Measurements from ENCODE around the gene TYW1B. TPM values are rescaled to one million over a fixed set of nuclear protein-coding genes. Genes with fewer than 3 reads are reported as not detected.
"Not testable (repeated sequence)": the region's sequence is repeated elsewhere in the genome, so short reads cannot be mapped to it uniquely, and the experiment has no call there.

Gene TYW1B
- total RNA-seq, 2 donors from 2014 or later, result 2.0 to 2.9 TPM

- not testable (repeated sequence) for H3K9me3 Mint-ChIP-seq; H3K27me3 Mint-ChIP-seq; H3K4me3 Mint-ChIP-seq; H3K4me1 Mint-ChIP-seq; H3K36me3 Mint-ChIP-seq (ENCODE audit: low read depth); ATAC-seq (replicated peaks); H3K27ac Mint-ChIP-seq
Measured at GRCh38 chr7:72670850-72671249, 157.2 kb downstream of the TYW1B start.

DNA sequence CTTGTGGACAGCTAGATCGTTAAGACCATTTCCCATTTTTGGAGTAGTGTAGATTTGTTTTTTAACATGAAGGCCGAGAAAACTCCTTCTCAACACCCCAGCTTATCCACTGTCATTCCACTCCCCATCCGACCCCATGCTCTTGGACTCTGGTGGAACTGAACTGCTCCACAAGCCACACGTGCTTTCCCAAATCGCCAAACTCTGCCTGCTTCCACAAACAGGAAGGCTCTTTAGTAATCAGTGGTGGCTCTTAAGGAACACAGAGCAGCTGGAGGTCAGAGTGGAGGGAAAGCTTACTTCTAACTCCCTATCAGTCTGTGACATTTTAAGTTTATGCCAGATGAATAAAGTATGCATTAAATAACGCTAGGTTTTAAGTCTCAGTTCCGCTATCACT is 159.6 kb downstream of the TYW1B start:
- H3K27ac Mint-ChIP-seq; H3K4me3 Mint-ChIP-seq; H3K9me3 Mint-ChIP-seq; ATAC-seq (replicated peaks); H3K27me3 Mint-ChIP-seq; H3K4me1 Mint-ChIP-seq; H3K36me3 Mint-ChIP-seq (ENCODE audit: low read depth): not testable (repeated sequence)

GRCh38 chr7:72667049-72667448 is 161.0 kb downstream of the TYW1B start:
- H3K4me1 Mint-ChIP-seq; ATAC-seq (replicated peaks); H3K27ac Mint-ChIP-seq; H3K36me3 Mint-ChIP-seq (ENCODE audit: low read depth); H3K27me3 Mint-ChIP-seq; H3K9me3 Mint-ChIP-seq; H3K4me3 Mint-ChIP-seq: not testable (repeated sequence)

DNA sequence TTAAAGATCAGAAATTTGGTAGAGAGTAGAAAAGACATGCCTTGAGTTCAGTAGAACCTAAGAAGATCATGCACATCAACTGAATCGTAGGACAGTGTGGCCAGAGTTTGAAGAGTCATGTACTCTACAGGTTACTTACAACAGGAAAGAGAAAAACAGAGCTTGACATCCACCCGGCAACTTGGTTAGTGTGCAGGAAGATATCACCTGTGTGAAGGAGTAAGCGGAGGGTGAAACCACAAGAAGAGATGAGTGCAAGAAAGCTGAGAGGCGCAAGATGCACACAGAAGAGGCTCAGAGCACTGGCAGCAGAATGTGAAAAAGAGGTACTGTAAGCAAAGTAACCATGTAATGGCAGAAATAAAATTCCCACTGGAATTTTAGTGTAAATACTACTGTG is 179.4 kb downstream of the TYW1B start:
- not testable (repeated sequence) for H3K27me3 Mint-ChIP-seq; H3K4me1 Mint-ChIP-seq; H3K9me3 Mint-ChIP-seq; H3K27ac Mint-ChIP-seq; H3K36me3 Mint-ChIP-seq (ENCODE audit: low read depth); H3K4me3 Mint-ChIP-seq; ATAC-seq (replicated peaks)

DNA sequence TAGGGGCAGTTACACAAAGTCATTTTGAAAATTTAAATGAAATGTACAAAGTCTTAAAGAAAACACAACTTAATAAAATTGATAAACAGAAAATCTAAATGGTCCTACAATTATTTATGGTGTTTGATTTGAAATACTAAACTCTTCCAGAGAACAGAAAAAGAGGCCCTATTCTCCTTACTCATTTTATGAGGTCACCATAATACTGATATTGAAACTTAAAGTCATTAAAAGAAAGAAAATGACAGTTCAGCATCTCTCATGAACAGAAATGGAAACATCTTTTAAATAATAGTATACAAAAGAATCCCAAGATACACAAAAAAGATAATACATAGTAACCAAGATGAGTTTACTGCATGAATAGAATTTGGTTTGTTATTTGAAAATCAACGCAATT is 184.3 kb downstream of the TYW1B start:
- not testable (repeated sequence) for H3K36me3 Mint-ChIP-seq (ENCODE audit: low read depth); H3K4me1 Mint-ChIP-seq; ATAC-seq (replicated peaks)

DNA sequence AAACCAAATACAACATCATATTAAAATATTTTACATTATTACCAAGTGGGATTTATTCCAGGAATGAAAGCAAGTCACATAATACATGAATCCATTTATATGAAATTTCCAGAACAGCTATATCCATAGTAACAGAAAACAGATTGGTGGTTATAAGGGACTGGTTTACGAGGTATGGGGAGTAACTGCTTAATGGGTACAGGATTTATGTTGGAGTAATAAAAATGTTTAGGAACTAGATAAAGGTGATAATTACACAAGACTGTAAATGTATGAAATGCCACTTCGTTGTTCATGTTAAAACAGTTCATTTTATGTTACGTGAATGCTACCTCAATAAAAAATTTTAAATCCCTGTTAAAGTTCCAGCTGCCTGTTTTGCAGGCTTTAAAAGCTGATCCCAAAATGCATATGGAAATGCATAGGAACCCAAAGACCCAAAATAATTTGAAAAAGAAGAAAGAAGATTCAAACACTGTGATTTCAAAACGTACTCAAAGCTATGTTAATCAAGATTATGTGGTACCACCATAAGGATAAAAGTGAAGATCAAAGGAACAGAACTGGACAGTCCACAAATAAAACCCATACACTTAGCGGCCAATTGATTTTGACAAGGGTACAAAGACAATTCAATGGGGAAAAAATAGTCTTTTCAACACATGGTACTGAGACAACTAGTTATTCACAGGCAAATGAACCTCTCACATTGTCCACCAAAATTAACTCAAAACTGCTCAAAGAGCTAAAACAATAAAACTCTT is 186.3 kb downstream of the TYW1B start:
- ATAC-seq (replicated peaks); H3K9me3 Mint-ChIP-seq; H3K27me3 Mint-ChIP-seq; H3K36me3 Mint-ChIP-seq (ENCODE audit: low read depth); H3K4me1 Mint-ChIP-seq; H3K27ac Mint-ChIP-seq; H3K4me3 Mint-ChIP-seq: not testable (repeated sequence)

More for the DNA sequence above, 184.3 kb downstream of the TYW1B start:
- H3K9me3 Mint-ChIP-seq, H3K4me3 Mint-ChIP-seq, H3K27me3 Mint-ChIP-seq, H3K27ac Mint-ChIP-seq: not testable (repeated sequence)

GRCh38 chr7:72640740-72641139 is 187.3 kb downstream of the TYW1B start:
- not testable (repeated sequence) for H3K9me3 Mint-ChIP-seq; H3K4me3 Mint-ChIP-seq; H3K36me3 Mint-ChIP-seq (ENCODE audit: low read depth); H3K27me3 Mint-ChIP-seq; ATAC-seq (replicated peaks); H3K4me1 Mint-ChIP-seq
- H3K27ac Mint-ChIP-seq, result peak overlapping the region; percentile 2

- H3K4me3 Mint-ChIP-seq; H3K4me1 Mint-ChIP-seq; H3K27ac Mint-ChIP-seq; H3K27me3 Mint-ChIP-seq; H3K9me3 Mint-ChIP-seq; H3K36me3 Mint-ChIP-seq (ENCODE audit: low read depth); ATAC-seq (replicated peaks): not testable (repeated sequence)
Measured at GRCh38 chr7:72635273-72635908, 192.6 kb downstream of the TYW1B start.

DNA sequence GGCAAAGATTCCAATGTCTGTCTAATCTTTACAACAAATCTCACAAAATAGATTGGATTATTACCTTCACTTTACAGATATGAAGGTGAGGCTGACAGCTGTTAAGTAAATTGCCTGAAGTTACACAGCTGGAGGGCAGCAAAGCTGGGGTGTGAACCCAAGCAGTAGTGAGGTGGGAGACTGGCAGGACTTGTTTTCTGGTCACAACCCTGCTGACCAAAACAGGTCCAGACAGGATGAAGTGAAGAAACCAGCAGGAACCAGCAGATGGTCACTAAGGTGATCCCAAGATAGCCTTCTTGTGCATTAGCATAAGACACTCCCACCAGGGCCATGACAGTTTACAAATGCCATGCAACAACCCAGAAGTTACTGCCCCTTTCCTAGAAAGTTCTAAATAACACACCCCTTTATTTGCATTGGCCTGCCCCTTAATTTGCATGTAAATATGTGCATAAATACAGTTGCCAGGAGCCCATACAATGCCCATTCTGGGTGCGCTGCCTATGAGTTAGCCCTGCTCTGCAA is 195.2 kb downstream of the TYW1B start:
- H3K27ac Mint-ChIP-seq, H3K9me3 Mint-ChIP-seq, H3K27me3 Mint-ChIP-seq: not testable (repeated sequence)

DNA sequence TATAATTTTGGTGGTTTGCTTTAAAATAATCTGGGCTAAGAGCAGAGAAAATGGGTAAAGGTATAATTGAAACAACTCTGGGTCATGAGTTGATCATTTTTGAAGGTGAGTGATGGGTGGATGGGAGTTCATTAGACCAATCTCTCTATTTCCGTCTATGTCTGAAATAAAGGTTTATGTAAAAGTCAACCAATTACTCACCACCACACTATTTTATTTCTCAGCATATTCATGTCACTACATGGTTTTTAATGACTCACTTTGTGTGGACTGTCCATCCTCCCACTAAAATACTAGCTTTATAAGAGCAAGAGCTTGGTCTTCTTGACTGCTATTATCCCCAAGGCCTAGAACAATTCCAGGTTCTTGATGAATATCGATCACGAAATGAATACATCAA is 199.6 kb downstream of the TYW1B start:
- H3K4me1 Mint-ChIP-seq; H3K27me3 Mint-ChIP-seq; H3K4me3 Mint-ChIP-seq; H3K9me3 Mint-ChIP-seq; ATAC-seq (replicated peaks); H3K27ac Mint-ChIP-seq: not testable (repeated sequence)
- H3K36me3 Mint-ChIP-seq (ENCODE audit: low read depth), result peaks cover 20% of the 10 kb centered on the region

More for the DNA sequence above, 195.2 kb downstream of the TYW1B start:
- H3K4me1 Mint-ChIP-seq; ATAC-seq (replicated peaks); H3K36me3 Mint-ChIP-seq (ENCODE audit: low read depth); H3K4me3 Mint-ChIP-seq: not testable (repeated sequence)

GRCh38 chr7:72626428-72627011 is 201.5 kb downstream of the TYW1B start:
- not testable (repeated sequence) for H3K27ac Mint-ChIP-seq; H3K4me1 Mint-ChIP-seq; H3K9me3 Mint-ChIP-seq; H3K4me3 Mint-ChIP-seq; H3K27me3 Mint-ChIP-seq; ATAC-seq (replicated peaks)
- peaks cover 20% of the 10 kb centered on the region for H3K36me3 Mint-ChIP-seq (ENCODE audit: low read depth)

DNA sequence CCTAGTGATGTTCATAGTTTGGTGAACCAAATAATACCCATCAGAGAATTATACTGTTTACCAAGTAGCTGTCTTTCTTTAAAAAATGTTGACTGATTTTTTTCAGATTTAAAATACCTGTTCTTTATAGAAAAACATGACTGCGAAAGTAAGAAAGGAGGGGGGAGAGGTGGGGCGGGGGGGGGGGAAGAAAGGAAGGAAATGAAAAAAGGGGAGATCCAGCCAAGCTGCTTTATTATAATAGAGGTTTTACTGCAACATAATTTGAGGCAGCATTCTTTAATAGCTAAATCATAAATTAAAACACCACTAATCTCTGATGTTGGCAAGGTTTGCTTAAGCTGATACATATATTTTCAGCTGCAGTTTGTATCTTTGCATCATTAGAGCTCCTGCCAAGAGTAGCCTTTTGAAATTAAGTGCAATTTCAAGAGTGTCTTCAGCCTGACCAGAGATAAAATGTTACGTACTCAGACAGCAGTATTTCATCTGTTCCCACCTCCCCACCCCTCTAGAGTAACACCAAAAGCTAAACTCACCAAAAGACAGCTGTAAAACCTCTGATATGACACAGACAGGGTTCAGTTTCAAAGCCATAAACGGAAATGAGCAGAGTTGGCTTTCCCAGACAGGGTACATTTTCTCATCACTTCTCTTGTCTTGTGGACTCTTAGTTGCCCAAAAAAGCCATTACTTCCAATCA is 202.1 kb downstream of the TYW1B start:
- H3K36me3 Mint-ChIP-seq (ENCODE audit: low read depth), result peaks cover 20% of the 10 kb centered on the region
- H3K27me3 Mint-ChIP-seq, H3K4me1 Mint-ChIP-seq, H3K4me3 Mint-ChIP-seq, H3K27ac Mint-ChIP-seq, H3K9me3 Mint-ChIP-seq: not testable (repeated sequence)
- ATAC-seq (replicated peaks), result peak; percentile 84

DNA sequence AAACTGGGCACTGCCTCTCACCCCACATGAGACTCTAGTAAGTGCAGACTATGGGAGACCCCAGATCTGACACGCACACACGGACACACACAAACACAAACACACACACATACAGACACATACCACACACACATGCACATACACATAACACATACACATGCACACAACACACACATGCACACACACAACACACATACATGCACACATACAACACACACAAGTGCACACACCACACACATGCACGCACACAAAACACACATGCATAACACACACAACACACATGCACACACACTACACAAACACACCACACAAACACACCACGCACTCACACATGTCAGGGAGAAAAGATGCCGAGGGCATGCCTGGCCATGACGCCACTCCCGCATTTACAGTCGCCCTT is 205.5 kb downstream of the TYW1B start:
- Mint-ChIP-seq H3K36me3 (ENCODE audit: low read depth) (peaks cover 9% of the 10 kb centered on the region), H3K9me3 (no peaks in the 10 kb centered on the region), H3K4me1 (no peaks in the 10 kb centered on the region), H3K27ac (no peak overlapping the region), H3K4me3 (no peak overlapping the region), H3K27me3 (no peaks in the 10 kb centered on the region)
- no peak for ATAC-seq (replicated peaks)

DNA sequence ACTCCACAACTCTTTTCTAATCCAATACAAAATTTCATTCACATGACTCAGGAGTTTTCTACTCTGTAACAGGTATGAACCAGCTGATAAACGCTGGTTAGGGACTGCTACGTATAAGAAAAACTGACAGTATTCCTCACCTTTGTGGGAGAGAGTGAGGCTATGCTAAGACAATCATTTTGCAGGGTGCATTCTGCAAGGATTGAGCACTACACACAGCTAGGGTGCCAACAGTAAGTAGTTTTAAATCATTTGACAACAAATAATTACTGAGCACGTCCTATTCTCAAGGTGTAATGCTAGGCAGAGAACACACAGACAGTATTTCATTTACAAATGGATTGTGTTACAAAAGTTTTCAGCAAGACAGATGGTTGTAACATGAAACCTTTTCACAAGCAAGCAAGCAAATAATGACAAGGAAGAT is 206.2 kb downstream of the TYW1B start:
- not testable (repeated sequence) for H3K27ac Mint-ChIP-seq; H3K27me3 Mint-ChIP-seq; ATAC-seq (replicated peaks); H3K4me3 Mint-ChIP-seq; H3K36me3 Mint-ChIP-seq (ENCODE audit: low read depth); H3K9me3 Mint-ChIP-seq; H3K4me1 Mint-ChIP-seq

- not testable (repeated sequence) for H3K27me3 Mint-ChIP-seq; H3K9me3 Mint-ChIP-seq; H3K27ac Mint-ChIP-seq; ATAC-seq (replicated peaks); H3K4me1 Mint-ChIP-seq; H3K4me3 Mint-ChIP-seq; H3K36me3 Mint-ChIP-seq (ENCODE audit: low read depth)
Measured at GRCh38 chr7:72620923-72621322, 207.1 kb downstream of the TYW1B start.
